Skeletal muscle satellite cell (primary cell): ENCODE measurements around the gene GINM1. TPM values are rescaled to one million over a fixed set of nuclear protein-coding genes. Genes with fewer than 3 reads are reported as not detected.

Experiments used
- H3K27me3 ChIP-seq: 2 replicates; pipeline ENCODE4 v1.7.0; 2013; ENCODE audit warnings: low read length; ENCODE audit not compliant: control insufficient read depth, insufficient read depth
- H3K36me3 ChIP-seq: 2 replicates; pipeline ENCODE4 v1.7.0; 2013; ENCODE audit warnings: mild to moderate bottlenecking, control low read depth, low read length; ENCODE audit not compliant: insufficient read depth
- H3K4me1 ChIP-seq: 2 replicates; pipeline ENCODE4 v1.7.0; 2013; ENCODE audit warnings: low read length; ENCODE audit not compliant: control insufficient read depth, insufficient read depth
- H3K4me2 ChIP-seq: 2 replicates; pipeline ENCODE4 v1.7.0; 2013; ENCODE audit warnings: mild to moderate bottlenecking, low read length
- H3K4me3 ChIP-seq: 2 replicates; pipeline ENCODE4 v1.7.0; 2013; ENCODE audit warnings: low read length
- H3K9ac ChIP-seq: 2 replicates; pipeline ENCODE4 v1.7.0; 2013; ENCODE audit warnings: mild to moderate bottlenecking, low read depth, low read length, moderate library complexity
- H3K9me3 ChIP-seq: replicated peaks from 2 replicates; pipeline ENCODE4 v1.7.0; 2013; ENCODE audit warnings: mild to moderate bottlenecking, control low read depth, low read length
- small RNA-seq: library from RNA; depleted of rRNA; stranded (forward); fragments of <200 nt; gene quantifications from one replicate; pipeline ENCODE3, GENCODE V24; 2012

Gene GINM1

DNA sequence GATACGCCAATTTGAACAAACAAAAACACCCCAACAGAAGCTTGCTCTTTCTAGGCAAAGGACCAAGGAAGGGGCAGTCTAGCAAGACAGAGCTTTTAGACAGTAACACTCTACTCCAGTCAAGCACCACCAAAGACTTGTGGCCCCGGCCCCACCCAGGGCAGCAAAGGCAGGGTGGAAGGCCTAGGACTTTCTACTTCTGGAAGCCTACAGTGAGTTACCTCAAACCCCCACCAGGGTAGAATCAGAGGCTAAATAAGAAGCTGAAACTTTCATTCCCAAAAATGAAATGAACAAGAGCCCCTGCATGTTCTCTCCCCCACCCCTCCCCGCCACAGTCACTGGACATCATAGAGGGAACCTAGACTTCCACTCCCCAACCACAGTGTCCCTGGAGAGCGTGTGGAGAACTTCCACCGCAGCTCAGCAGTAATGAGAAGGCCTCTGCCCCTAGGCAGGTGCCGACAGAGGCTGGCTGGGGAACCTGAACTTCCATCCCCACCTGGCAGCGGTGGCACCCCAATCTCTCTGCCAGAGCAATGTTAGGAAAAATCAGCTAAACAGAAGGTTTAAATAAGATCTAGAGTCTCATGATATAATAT is 42.3 kb downstream of the GINM1 start:
- Histone ChIP-seq H3K4me3 (no peak overlapping the region), H3K36me3 (peaks cover 4% of the 10 kb centered on the region), H3K4me1 (no peaks in the 10 kb centered on the region), H3K27me3 (no peaks in the 10 kb centered on the region), H3K4me2 (no peak overlapping the region), H3K9ac (no peak overlapping the region), H3K9me3 (no peaks in the 10 kb centered on the region)

DNA sequence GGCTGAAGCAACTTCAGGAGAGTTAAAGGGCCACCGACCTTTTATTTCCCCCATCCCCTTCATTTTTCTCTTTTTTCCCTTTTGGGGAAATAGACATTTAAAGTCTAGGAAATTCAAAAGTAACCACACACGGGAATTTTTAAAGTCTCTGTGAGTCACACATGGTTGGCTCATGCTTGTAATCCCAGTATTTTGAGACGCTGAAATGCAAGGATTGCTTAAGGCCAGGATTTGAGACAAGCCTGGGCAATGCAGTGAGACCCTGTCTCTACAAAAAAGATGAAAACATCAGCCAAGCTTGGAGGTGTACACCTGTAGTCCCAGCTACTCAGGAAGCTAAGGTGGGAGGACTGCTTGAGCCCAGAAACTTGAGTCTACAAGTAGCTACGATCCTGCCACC is 48.2 kb downstream of the GINM1 start:
- Histone ChIP-seq H3K36me3 (peaks cover 16% of the 10 kb centered on the region), H3K9me3 (no peaks in the 10 kb centered on the region), H3K4me3 (no peak overlapping the region), H3K27me3 (no peaks in the 10 kb centered on the region), H3K4me1 (no peaks in the 10 kb centered on the region), H3K4me2 (no peak overlapping the region), H3K9ac (no peak overlapping the region)

DNA sequence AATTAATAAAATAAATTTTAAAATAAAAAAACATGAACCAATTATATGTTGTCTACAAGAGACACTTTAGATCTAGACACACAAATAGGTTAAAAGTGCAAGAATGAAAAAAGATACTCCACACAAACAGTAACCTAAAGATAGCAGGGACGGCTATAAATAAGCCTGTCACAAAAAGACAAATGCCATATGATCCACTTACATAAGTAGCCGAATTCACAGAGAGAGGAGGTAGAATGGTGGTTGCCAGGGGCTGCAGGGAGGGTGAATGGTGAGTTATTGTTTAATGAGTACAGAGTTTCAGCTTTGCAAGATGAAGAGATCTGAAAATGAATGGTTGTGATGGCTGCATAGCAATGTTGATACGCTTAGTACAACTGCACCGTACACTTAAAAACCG is 49.6 kb downstream of the GINM1 start:
- Histone ChIP-seq H3K9me3 (no peaks in the 10 kb centered on the region), H3K4me2 (no peak overlapping the region), H3K4me1 (no peaks in the 10 kb centered on the region), H3K27me3 (no peaks in the 10 kb centered on the region), H3K36me3 (peaks cover 16% of the 10 kb centered on the region), H3K9ac (no peak overlapping the region), H3K4me3 (no peak overlapping the region)

DNA sequence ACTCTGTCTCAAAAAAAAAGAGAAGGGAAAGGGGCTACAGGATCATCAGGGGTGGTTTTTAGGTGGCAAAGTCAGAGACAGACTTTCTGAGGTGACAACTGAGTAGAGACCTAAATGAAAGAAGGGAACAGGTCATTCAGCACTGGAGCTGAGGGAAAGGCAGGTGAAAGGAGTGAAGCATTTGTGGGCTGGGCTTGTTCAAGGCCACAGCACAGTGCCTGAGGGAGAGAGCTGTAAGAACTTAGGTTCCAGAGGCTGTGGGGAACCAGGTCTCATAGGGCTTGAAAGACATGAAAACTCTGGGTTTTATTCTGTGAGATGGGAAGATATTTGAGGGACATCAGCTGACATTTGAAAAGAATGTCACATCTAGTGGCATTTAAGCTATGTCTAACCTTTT is 61.5 kb downstream of the GINM1 start:
- Histone ChIP-seq H3K4me3 (no peak overlapping the region), H3K4me2 (no peak overlapping the region), H3K9me3 (no peaks in the 10 kb centered on the region), H3K9ac (no peak overlapping the region), H3K36me3 (peaks cover 7% of the 10 kb centered on the region), H3K27me3 (no peaks in the 10 kb centered on the region), H3K4me1 (no peaks in the 10 kb centered on the region)

DNA sequence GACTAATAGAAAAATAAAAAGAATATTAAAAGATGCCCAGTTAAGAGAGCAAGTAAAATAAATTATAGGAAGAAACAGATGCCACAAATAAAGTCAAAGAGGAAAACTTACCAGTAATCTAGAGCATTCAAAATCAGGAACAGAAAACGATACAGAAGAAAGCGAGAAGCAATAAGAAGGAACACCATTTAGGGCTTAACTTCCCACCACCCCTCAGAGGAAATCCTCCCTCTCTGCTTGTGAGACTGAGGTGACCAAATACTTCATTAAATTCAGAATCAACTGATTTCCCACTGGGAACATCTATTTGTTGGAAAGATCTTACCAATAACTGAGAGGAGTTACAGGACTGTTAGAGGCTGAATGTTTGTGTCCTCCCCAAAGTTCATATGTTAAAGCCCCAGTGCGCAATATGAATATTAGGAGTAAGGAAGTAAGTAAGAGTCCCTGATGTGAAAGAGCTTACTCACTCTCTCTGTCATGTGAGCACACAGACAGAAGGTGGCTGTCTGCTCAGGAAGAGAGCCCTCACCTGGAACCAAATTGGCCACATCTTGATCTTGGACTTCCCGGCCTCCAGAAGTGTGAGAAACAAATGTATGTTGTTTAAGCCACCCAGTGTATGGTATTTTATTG is 62.8 kb downstream of the GINM1 start:
- Histone ChIP-seq H3K9ac (no peak overlapping the region), H3K4me2 (no peak overlapping the region), H3K36me3 (peaks cover 7% of the 10 kb centered on the region), H3K9me3 (no peaks in the 10 kb centered on the region), H3K4me3 (no peak overlapping the region), H3K27me3 (no peaks in the 10 kb centered on the region), H3K4me1 (no peaks in the 10 kb centered on the region)

DNA sequence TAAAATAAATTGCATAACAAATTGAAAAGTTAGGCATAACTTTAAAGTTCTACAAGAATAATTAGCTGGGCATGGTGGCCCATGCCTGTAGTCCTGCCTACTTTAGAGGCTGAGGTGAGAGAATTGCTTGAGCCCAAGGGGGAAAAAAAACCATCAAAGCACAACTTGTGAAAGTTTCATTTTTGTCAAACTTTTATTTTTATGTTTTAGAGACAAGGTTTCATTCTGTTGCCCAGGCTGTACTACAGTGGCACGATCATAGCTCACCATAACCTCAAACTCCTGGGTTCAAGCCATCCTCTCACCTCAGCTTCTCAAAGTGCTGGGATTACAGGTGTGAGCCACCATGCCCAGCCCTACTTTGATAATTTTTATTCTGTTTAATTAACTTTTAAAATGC is 68.1 kb downstream of the GINM1 start:
- Histone ChIP-seq H3K36me3 (peaks cover 3% of the 10 kb centered on the region), H3K9me3 (no peaks in the 10 kb centered on the region), H3K27me3 (no peaks in the 10 kb centered on the region), H3K9ac (no peak overlapping the region), H3K4me1 (no peaks in the 10 kb centered on the region), H3K4me2 (no peak overlapping the region), H3K4me3 (no peak overlapping the region)

DNA sequence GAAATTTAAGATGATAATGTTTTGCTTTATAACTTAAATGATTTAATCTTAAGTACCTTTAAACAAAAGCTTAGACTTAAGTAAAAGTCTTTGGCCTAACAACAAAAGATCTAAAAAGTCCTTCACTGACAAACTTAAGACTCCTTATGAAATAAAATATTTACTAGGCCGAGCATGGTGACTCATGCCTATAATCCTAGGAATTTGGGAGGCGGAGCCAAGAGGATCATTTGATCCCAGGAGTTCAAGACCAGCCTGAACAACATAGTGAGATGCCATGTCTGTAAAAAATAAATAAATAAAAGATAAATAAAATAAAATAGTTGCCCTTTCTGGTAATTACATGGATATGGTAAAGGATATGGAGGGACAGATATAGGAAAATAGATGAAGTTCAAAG is 69.9 kb downstream of the GINM1 start:
- no peaks in the 10 kb centered on the region for H3K36me3 ChIP-seq
- no peak overlapping the region for H3K4me3 ChIP-seq
- no peak overlapping the region for H3K4me2 ChIP-seq
- no peak overlapping the region for H3K9ac ChIP-seq
- no peaks in the 10 kb centered on the region for H3K9me3 ChIP-seq
- no peaks in the 10 kb centered on the region for H3K27me3 ChIP-seq
- H3K4me1 ChIP-seq, result no peaks in the 10 kb centered on the region

Small RNA genes lying within 50 kb of the gene (small RNA-seq; reads per million reads assigned to genes)
- gene RF00019 (not detected), gene RF00410 (not detected), gene RNU7-3P (0.42 reads per million)
